ENCODE measurements around the gene HJURP. TPM values are rescaled to one million over a fixed set of nuclear protein-coding genes. Genes with fewer than 3 reads are reported as not detected.

The HJURP gene
- polyA plus RNA-seq, 1 donor (not counting 4 experiments of a cell fraction or from before 2014, with no cell fraction given) = 20.2 TPM

- dilution Hi-C loops (cut with MboI; ENCODE audit: extremely low pct_ligation_motif_present, low sequenced_read_pairs) = no loop called here
- Histone ChIP-seq H3K79me2 (ENCODE audit: control insufficient read depth, insufficient read depth, low read length) (peaks cover 53% of the 10 kb centered on the region), H3K4me2 (ENCODE audit: control insufficient read depth, extremely low read depth, insufficient read depth, low read depth, low read length) (no peak overlapping the region), H3K27ac (ENCODE audit: control insufficient read depth, insufficient read depth, low read length) (no peak overlapping the region), H2AFZ (ENCODE audit: control insufficient read depth, low read length) (no peak overlapping the region), H3K36me3 (ENCODE audit: control insufficient read depth in 2 of 2, extremely low read depth in 1 of 2, insufficient read depth in 2 of 2, low read length in 2 of 2) (peaks cover 0 to 56% of the 10 kb centered on the region in 2 experiments), H4K20me1 (ENCODE audit: control insufficient read depth, extremely low read depth, insufficient read depth, low read length) (peaks cover 6% of the 10 kb centered on the region), H3K4me1 (ENCODE audit: control insufficient read depth, extremely low read depth, insufficient read depth, low read length) (no peaks in the 10 kb centered on the region), H3K9me3 (ENCODE audit: control insufficient read depth, low read depth, low read length) (no peaks in the 10 kb centered on the region), H3K9me1 (ENCODE audit: control insufficient read depth, extremely low read depth, insufficient read depth, low read length) (no peaks in the 10 kb centered on the region), H3K27me3 (ENCODE audit: control insufficient read depth, extremely low read depth, insufficient read depth, low read length) (no peaks in the 10 kb centered on the region), H3K9ac (ENCODE audit: control insufficient read depth, extremely low read depth, insufficient read depth, low read length) (no peak overlapping the region), H3K4me3 (ENCODE audit: control insufficient read depth in 2 of 3, extremely low read depth in 1 of 3, insufficient read depth in 2 of 3, low read depth in 1 of 3, low read length in 3 of 3) (no peak overlapping the region)
- no peak for FAIRE-seq
- no peak for DNase-seq (ENCODE audit: low read depth, low spot score)
- TF ChIP-seq, protein P1, sequence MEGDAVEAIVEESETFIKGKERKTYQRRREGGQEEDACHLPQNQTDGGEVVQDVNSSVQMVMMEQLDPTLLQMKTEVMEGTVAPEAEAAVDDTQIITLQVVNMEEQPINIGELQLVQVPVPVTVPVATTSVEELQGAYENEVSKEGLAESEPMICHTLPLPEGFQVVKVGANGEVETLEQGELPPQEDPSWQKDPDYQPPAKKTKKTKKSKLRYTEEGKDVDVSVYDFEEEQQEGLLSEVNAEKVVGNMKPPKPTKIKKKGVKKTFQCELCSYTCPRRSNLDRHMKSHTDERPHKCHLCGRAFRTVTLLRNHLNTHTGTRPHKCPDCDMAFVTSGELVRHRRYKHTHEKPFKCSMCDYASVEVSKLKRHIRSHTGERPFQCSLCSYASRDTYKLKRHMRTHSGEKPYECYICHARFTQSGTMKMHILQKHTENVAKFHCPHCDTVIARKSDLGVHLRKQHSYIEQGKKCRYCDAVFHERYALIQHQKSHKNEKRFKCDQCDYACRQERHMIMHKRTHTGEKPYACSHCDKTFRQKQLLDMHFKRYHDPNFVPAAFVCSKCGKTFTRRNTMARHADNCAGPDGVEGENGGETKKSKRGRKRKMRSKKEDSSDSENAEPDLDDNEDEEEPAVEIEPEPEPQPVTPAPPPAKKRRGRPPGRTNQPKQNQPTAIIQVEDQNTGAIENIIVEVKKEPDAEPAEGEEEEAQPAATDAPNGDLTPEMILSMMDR (optimal IDR thresholded peaks at IDR 0.05 in 1 of 3, IDR thresholded peaks at IDR 0.05 in 1 of 3, conservative IDR thresholded peaks at IDR 0.05 in 1 of 3; ENCODE audit: extremely low read depth in 1 of 3, insufficient read depth in 2 of 3, low read length in 3 of 3) = no peak
- no peak for TF ChIP-seq EZH2 (IDR thresholded peaks at IDR 0.05; ENCODE audit: low read length)
Observed at GRCh38 chr2:233838251-233838650, 16.1 kb downstream of the HJURP start.

- dilution Hi-C loops (cut with MboI; ENCODE audit: extremely low pct_ligation_motif_present, low sequenced_read_pairs) = no loop called here
Observed at GRCh38 chr2:233837694-233838229, 16.6 kb downstream of the HJURP start.

More at GRCh38 chr2:233837694-233838229, 16.6 kb downstream of the HJURP start:
- no peak for TF ChIP-seq EZH2 (IDR thresholded peaks at IDR 0.05; ENCODE audit: low read length)
- TF ChIP-seq, protein P1 (optimal IDR thresholded peaks at IDR 0.05 in 1 of 3, IDR thresholded peaks at IDR 0.05 in 1 of 3, conservative IDR thresholded peaks at IDR 0.05 in 1 of 3; ENCODE audit: extremely low read depth in 1 of 3, insufficient read depth in 2 of 3, low read length in 3 of 3) = no peak
- Histone ChIP-seq H3K27ac (ENCODE audit: control insufficient read depth, insufficient read depth, low read length) (no peak overlapping the region), H3K9me3 (ENCODE audit: control insufficient read depth, low read depth, low read length) (no peaks in the 10 kb centered on the region), H3K79me2 (ENCODE audit: control insufficient read depth, insufficient read depth, low read length) (peaks cover 52% of the 10 kb centered on the region), H3K4me1 (ENCODE audit: control insufficient read depth, extremely low read depth, insufficient read depth, low read length) (no peaks in the 10 kb centered on the region), H3K4me2 (ENCODE audit: control insufficient read depth, extremely low read depth, insufficient read depth, low read depth, low read length) (no peak overlapping the region), H3K36me3 (ENCODE audit: control insufficient read depth in 2 of 2, extremely low read depth in 1 of 2, insufficient read depth in 2 of 2, low read length in 2 of 2) (peaks cover 0 to 51% of the 10 kb centered on the region in 2 experiments), H3K27me3 (ENCODE audit: control insufficient read depth, extremely low read depth, insufficient read depth, low read length) (no peaks in the 10 kb centered on the region), H3K4me3 (ENCODE audit: control insufficient read depth in 2 of 3, extremely low read depth in 1 of 3, insufficient read depth in 2 of 3, low read depth in 1 of 3, low read length in 3 of 3) (no peak overlapping the region), H3K9me1 (ENCODE audit: control insufficient read depth, extremely low read depth, insufficient read depth, low read length) (no peaks in the 10 kb centered on the region), H3K9ac (ENCODE audit: control insufficient read depth, extremely low read depth, insufficient read depth, low read length) (no peak overlapping the region), H4K20me1 (ENCODE audit: control insufficient read depth, extremely low read depth, insufficient read depth, low read length) (peaks cover 6% of the 10 kb centered on the region), H2AFZ (ENCODE audit: control insufficient read depth, low read length) (no peak overlapping the region)
- no peak for DNase-seq (ENCODE audit: low read depth, low spot score)
- no peak for FAIRE-seq

All from keratinocyte (primary cell).